Osteoblast (primary cell): ENCODE data around the gene RHOU. TPM values are rescaled to one million over a fixed set of nuclear protein-coding genes. Genes with fewer than 3 reads are reported as not detected.
A peak's percentile ranks its signal among the peaks of the same experiment; 100 is the strongest.

Experiments used
- DNase-seq: peaks from one replicate; pipeline ENCODE4 v3.0.0; 2011; ENCODE audit warnings: low spot score, mixed read lengths; ENCODE audit not compliant: insufficient read length; ENCODE audit errors: missing footprints
- H2AFZ ChIP-seq: 2 replicates; pipeline ENCODE4 v1.6.0; 2011; ENCODE audit warnings: mild to moderate bottlenecking, low read length
- H3K27ac ChIP-seq: 2 replicates; pipeline ENCODE4 v1.5.1; 2011; ENCODE audit warnings: mild to moderate bottlenecking, low read depth, low read length, moderate library complexity
- H3K27me3 ChIP-seq: 2 replicates; pipeline ENCODE4 v1.6.0; 2012; ENCODE audit warnings: mild to moderate bottlenecking, control low read depth, inconsistent platforms, low read length, moderate library complexity; ENCODE audit not compliant: insufficient read depth
- H3K36me3 ChIP-seq: 2 replicates; pipeline ENCODE4 v1.5.1; 2011; ENCODE audit warnings: mild to moderate bottlenecking, low read length, control low read depth, moderate library complexity; ENCODE audit not compliant: insufficient read depth
- H3K4me1 ChIP-seq: 2 replicates; pipeline ENCODE4 v1.5.1; 2011; ENCODE audit warnings: mild to moderate bottlenecking, low read length, control low read depth, moderate library complexity; ENCODE audit not compliant: insufficient read depth
- H3K4me2 ChIP-seq: 2 replicates; pipeline ENCODE4 v1.6.0; 2011; ENCODE audit warnings: mild to moderate bottlenecking, low read length; ENCODE audit not compliant: insufficient read depth
- H3K4me3 ChIP-seq: fragments of 200-600 bp; sonication (generic); 3 replicates; pipeline ENCODE4 v1.5.1; 2012; ENCODE audit warnings: mild to moderate bottlenecking, low read length, inconsistent platforms; ENCODE audit not compliant: insufficient read depth
- H3K79me2 ChIP-seq: 2 replicates; pipeline ENCODE4 v1.6.0; 2012; ENCODE audit warnings: mild to moderate bottlenecking, low read length, control low read depth, inconsistent platforms; ENCODE audit not compliant: insufficient read depth
- H3K9me3 ChIP-seq: 2 replicates; pipeline ENCODE4 v1.5.1; 2011; ENCODE audit warnings: low read depth, low read length, control low read depth
- H4K20me1 ChIP-seq: 2 replicates; pipeline ENCODE4 v1.6.0; 2012; ENCODE audit warnings: mild to moderate bottlenecking, low read length, control low read depth; ENCODE audit not compliant: insufficient read depth
- CTCF ChIP-seq: IDR thresholded peaks from 2 replicates; pipeline ENCODE4 v1.5.1; 2011; ENCODE audit warnings: mild to moderate bottlenecking, low read depth, low read length, moderate library complexity; ENCODE audit errors: extremely low read depth
- total RNA-seq: library from RNA; depleted of rRNA; stranded (reverse); fragments of >200 nt; gene quantifications from 2 replicates; pipeline ENCODE4 v1.2.3, GENCODE V29; 2012

RHOU gene
- total RNA-seq, 1 donor: 0.72 TPM

DNA sequence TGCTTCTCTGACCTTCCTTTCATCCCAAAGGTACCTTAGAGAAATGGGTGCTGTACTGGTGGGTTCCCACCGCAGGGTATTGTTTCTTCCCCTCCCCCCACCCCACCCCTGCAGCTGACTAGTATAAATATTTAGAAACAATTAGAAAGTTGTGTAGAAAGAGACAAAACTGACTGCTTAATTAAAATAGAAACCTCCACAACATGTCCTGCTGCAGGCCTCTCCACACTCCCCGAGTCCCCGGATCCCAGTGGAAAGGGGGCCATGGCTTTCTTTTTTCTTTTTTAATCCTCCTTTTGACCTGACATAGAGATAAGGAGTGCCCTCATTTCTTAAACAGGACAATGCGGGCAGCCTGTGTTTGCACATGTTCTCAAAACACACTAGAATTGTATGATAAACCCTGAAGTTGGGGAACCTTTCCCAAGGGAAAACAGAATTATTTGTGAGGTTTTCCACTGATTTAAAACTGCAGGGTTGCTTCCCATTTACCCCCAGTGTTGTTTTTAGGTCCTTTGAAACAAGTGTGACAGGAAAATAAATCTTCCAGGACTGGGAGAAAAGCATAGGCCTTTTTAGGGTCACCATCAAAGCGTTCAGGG lies 1.7 kb downstream of the RHOU start:
- no peak overlapping the region for H3K4me2 ChIP-seq

DNA sequence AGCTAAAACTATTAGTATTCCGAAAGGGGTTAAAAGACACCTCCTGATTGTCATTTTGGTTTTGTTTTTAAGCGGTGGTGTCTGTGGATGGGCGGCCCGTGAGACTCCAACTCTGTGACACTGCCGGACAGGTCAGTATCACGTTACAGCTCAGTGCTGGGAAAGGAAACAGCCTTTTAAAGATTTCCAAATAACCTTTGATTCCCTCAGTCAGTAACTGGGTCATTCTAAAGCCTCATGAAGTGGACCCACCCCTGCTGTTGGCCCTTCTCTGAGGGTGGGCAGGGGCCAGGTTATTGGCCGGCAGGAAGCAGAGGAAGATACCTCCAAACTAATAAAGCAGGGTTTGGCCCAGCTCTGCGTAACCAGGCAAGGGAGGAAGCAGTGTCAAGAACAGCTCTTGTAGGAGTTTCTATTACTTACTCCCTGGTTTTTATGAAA lies 2.3 kb downstream of the RHOU start:
- Histone ChIP-seq H3K79me2 (no peaks in the 10 kb centered on the region), H3K27ac (no peak overlapping the region), H3K9me3 (no peaks in the 10 kb centered on the region), H3K27me3 (peaks cover 31% of the 10 kb centered on the region), H2AFZ (no peak overlapping the region), H3K36me3 (no peaks in the 10 kb centered on the region), H3K4me1 (peaks cover 2% of the 10 kb centered on the region), H3K4me3 (no peak overlapping the region), H3K4me2 (no peak overlapping the region), H4K20me1 (no peaks in the 10 kb centered on the region)
- no peak for TF ChIP-seq CTCF
- no peak for DNase-seq

More for the DNA sequence above, 1.7 kb downstream of the RHOU start:
- Histone ChIP-seq H2AFZ (no peak overlapping the region), H3K27me3 (peaks cover 34% of the 10 kb centered on the region), H3K27ac (no peak overlapping the region), H3K4me1 (peaks cover 2% of the 10 kb centered on the region), H3K79me2 (no peaks in the 10 kb centered on the region), H3K4me3 (no peak overlapping the region), H4K20me1 (no peaks in the 10 kb centered on the region), H3K36me3 (no peaks in the 10 kb centered on the region), H3K9me3 (no peaks in the 10 kb centered on the region)
- no peak for DNase-seq
- TF ChIP-seq CTCF: no peak

- Histone ChIP-seq H3K4me3 (no peak overlapping the region), H3K27me3 (peaks cover 17% of the 10 kb centered on the region), H2AFZ (no peak overlapping the region), H4K20me1 (no peaks in the 10 kb centered on the region), H3K27ac (no peak overlapping the region), H3K4me1 (peaks cover 1% of the 10 kb centered on the region), H3K79me2 (no peaks in the 10 kb centered on the region), H3K36me3 (no peaks in the 10 kb centered on the region), H3K4me2 (no peak overlapping the region), H3K9me3 (no peaks in the 10 kb centered on the region)
- no peak for DNase-seq
- TF ChIP-seq CTCF: no peak
These were observed 4.5 kb downstream of the RHOU start for GRCh38 chr1:228739826-228740225.

DNA sequence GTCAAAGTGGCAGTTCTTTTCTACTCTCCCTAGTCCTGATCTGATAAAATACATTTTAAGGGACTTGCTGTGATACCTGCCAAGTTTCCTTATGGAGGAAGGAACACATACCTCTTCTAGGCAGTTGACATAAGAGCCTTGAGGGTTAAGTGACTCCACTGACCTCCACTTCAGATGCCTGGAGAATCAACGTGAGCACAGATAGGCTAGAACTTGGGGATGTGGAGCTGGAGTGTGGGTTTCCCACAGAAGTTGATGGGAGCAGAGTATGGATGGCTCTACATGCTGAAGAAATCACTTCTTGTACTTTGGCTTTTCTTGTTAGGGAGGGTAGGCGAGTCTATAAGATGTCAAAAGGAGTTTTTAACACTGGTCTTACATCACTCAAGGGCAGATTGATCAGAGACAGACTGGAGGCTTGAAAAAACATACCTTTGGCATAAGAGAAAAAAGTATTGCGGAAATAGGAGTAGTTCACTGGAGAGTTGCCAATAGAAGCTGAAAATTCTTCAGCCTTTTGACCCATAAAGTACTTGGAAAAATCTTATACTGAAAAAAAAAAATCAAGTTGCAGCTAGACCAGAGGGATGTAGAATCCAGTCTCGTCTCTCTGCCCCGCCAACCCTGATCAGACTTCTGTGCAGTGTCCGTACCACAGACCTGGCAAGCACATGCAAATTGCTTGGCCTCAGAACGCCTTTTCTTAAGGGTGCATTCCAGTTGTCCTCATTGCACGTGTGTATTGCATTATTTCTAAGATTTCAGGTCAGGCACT lies 5.5 kb downstream of the RHOU start:
- Histone ChIP-seq H3K36me3 (no peaks in the 10 kb centered on the region), H2AFZ (no peak overlapping the region), H3K27ac (no peak overlapping the region), H3K79me2 (no peaks in the 10 kb centered on the region), H3K9me3 (no peaks in the 10 kb centered on the region), H3K4me3 (no peak overlapping the region), H3K27me3 (peaks cover 16% of the 10 kb centered on the region), H3K4me2 (no peak overlapping the region), H4K20me1 (no peaks in the 10 kb centered on the region), H3K4me1 (no peaks in the 10 kb centered on the region)
- no peak for TF ChIP-seq CTCF
- peak; percentile 69 for DNase-seq
